ELR (cell line): Measurements from ENCODE around the gene TARBP2.

Experiments
- DNase-seq: peaks from one replicate; pipeline ENCODE4 v3.0.0-alpha.2; 2015; ENCODE audit warnings: low read depth

TARBP2 gene

GRCh38 chr12:53495903-53496751 lies 5.0 kb upstream of the TARBP2 start:
- peak; percentile 74 for DNase-seq

- DNase-seq, result no peak
Observed at GRCh38 chr12:53496752-53497032, 4.4 kb upstream of the TARBP2 start.

GRCh38 chr12:53497461-53497860 lies 3.6 kb upstream of the TARBP2 start:
- no peak for DNase-seq

GRCh38 chr12:53498235-53498630 lies 2.9 kb upstream of the TARBP2 start:
- no peak for DNase-seq

- peak; percentile 79 for DNase-seq
Observed at GRCh38 chr12:53499266-53500141, 1.6 kb upstream of the TARBP2 start, which contains the start of gene MAP3K12. TSS of gene MAP3K12 (minus strand) at chr12:53499458. CDS start at chr12:53487391, 12,067 bp downstream.

- peak; percentile 68 for DNase-seq
Observed at GRCh38 chr12:53500142-53500775, 824 bp upstream of the TARBP2 start.

- no peak for DNase-seq
Observed at GRCh38 chr12:53501615-53502181, 615 bp downstream of the TARBP2 start.

- DNase-seq, result no peak
Observed at GRCh38 chr12:53502331-53502730, 1.2 kb downstream of the TARBP2 start.

- DNase-seq, result no peak
Observed at GRCh38 chr12:53502983-53503728, 2.1 kb downstream of the TARBP2 start.

- no peak for DNase-seq
Observed at GRCh38 chr12:53504004-53504920, 3.2 kb downstream of the TARBP2 start.

GRCh38 chr12:53505086-53505485 lies 4.0 kb downstream of the TARBP2 start:
- DNase-seq, result peak; percentile 71

- peak; percentile 23 for DNase-seq
Observed at GRCh38 chr12:53505555-53506449, 4.7 kb downstream of the TARBP2 start.

- DNase-seq, result no peak
Observed at GRCh38 chr12:53506450-53506785, 5.3 kb downstream of the TARBP2 start.

- no peak for DNase-seq
Observed at GRCh38 chr12:53506881-53507602, 6.0 kb downstream of the TARBP2 start, which contains the start of gene NPFF. TSS of gene NPFF (minus strand) at chr12:53507484. CDS start at chr12:53507474, 10 bp downstream.

GRCh38 chr12:53507603-53507885 lies 6.5 kb downstream of the TARBP2 start:
- no peak for DNase-seq

GRCh38 chr12:53508534-53509170 lies 7.6 kb downstream of the TARBP2 start:
- peak; percentile 84 for DNase-seq

GRCh38 chr12:53510181-53510812 lies 9.2 kb downstream of the TARBP2 start:
- no peak for DNase-seq
